Measurements from ENCODE around the gene ATRNL1. TPM values are rescaled to one million over a fixed set of nuclear protein-coding genes. Genes with fewer than 3 reads are reported as not detected.

Gene ATRNL1
- polyA plus RNA-seq, 1 of the 3 experiments (the other 2 are of a cell fraction), result 0.67 TPM

GRCh38 chr10:115976342-115976741, 883.2 kb downstream of the ATRNL1 start:
- H3K79me2 ChIP-seq (ENCODE audit: insufficient read depth), result no peaks in the 10 kb centered on the region
- H3F3A ChIP-seq (replicated peaks; ENCODE audit: insufficient read depth), result no peaks in the 10 kb centered on the region
- WGBS (ENCODE audit: low lambda C conversion rate), result 61% methylated on average over 5 of the region's 5 CpGs
- DNase-seq, result no peak
- no peaks in the 10 kb centered on the region for H3K36me3 ChIP-seq (replicated peaks in 1 of 2; ENCODE audit: control insufficient read depth in 1 of 2, insufficient read depth in 2 of 2, low read length in 1 of 2)
- H3K9ac ChIP-seq, result no peak overlapping the region
- H3K9me2 ChIP-seq, result no peaks in the 10 kb centered on the region
- H3K27ac ChIP-seq (ENCODE audit: low read depth in 2 of 2, low read length in 1 of 2), result no peak overlapping the region
- CTCF ChIA-PET, result no interaction called here
- TF ChIP-seq EZH2phosphoT487 (IDR thresholded peaks at IDR 0.05; ENCODE audit: borderline replicate concordance, low read depth) (no peak), USF2 (IDR thresholded peaks at IDR 0.05; ENCODE audit: borderline replicate concordance, low read depth, low read length) (no peak), RFX5 (IDR thresholded peaks at IDR 0.05; ENCODE audit: low read length) (no peak), ZBTB33 (IDR thresholded peaks at IDR 0.05; ENCODE audit: borderline replicate concordance, low read depth) (no peak), NRF1 (IDR thresholded peaks at IDR 0.05; ENCODE audit: low read depth, low read length) (no peak), YY1 (IDR thresholded peaks at IDR 0.05; ENCODE audit: low read depth) (no peak)
- H3K4me3 ChIP-seq (ENCODE audit: low read depth in 2 of 2, low read length in 1 of 2), result no peak overlapping the region
- H3K9me3 ChIP-seq, result no peaks in the 10 kb centered on the region
- H2AFZ ChIP-seq (ENCODE audit: low read depth), result no peak overlapping the region
- H3K4me1 ChIP-seq (ENCODE audit: control insufficient read depth in 1 of 2, insufficient read depth in 2 of 2, low read depth in 1 of 2, low read length in 1 of 2), result no peaks in the 10 kb centered on the region; a peak in 1 of 4 replicates
- no peaks in the 10 kb centered on the region for H4K20me1 ChIP-seq (ENCODE audit: insufficient read depth)
- POLR2A ChIA-PET, result no interaction called here
- H3K27me3 ChIP-seq (ENCODE audit: insufficient read depth), result no peaks in the 10 kb centered on the region
- no peak overlapping the region for H3K4me2 ChIP-seq

GRCh38 chr10:115977855-115978254, 884.7 kb downstream of the ATRNL1 start:
- POLR2A ChIA-PET, result no interaction called here
- Histone ChIP-seq H3K27me3 (ENCODE audit: insufficient read depth) (no peaks in the 10 kb centered on the region), H3K9ac (no peak overlapping the region), H3K9me2 (no peaks in the 10 kb centered on the region), H3K27ac (ENCODE audit: low read depth in 2 of 2, low read length in 1 of 2) (no peak overlapping the region), H4K20me1 (ENCODE audit: insufficient read depth) (no peaks in the 10 kb centered on the region), H3K79me2 (ENCODE audit: insufficient read depth) (no peaks in the 10 kb centered on the region), H3K9me3 (no peaks in the 10 kb centered on the region), H3K36me3 (replicated peaks in 1 of 2; ENCODE audit: control insufficient read depth in 1 of 2, insufficient read depth in 2 of 2, low read length in 1 of 2) (no peaks in the 10 kb centered on the region), H3K4me1 (ENCODE audit: control insufficient read depth in 1 of 2, insufficient read depth in 2 of 2, low read depth in 1 of 2, low read length in 1 of 2) (peaks cover 0 to 3% of the 10 kb centered on the region in 2 experiments; a peak in 1 of 4 replicates), H3K4me3 (ENCODE audit: low read depth in 2 of 2, low read length in 1 of 2) (no peak overlapping the region), H2AFZ (ENCODE audit: low read depth) (no peak overlapping the region), H3F3A (replicated peaks; ENCODE audit: insufficient read depth) (no peaks in the 10 kb centered on the region), H3K4me2 (no peak overlapping the region)
- CTCF ChIA-PET, result no interaction called here
- no peak for DNase-seq
- TF ChIP-seq FOXJ3 (CRISPR knock-in tag; IDR thresholded peaks at IDR 0.05), result no peak
- no peak for TF ChIP-seq POLR2AphosphoS5 (IDR thresholded peaks at IDR 0.05; ENCODE audit: low read depth, low read length)
- TF ChIP-seq USF1 (IDR thresholded peaks at IDR 0.05; ENCODE audit: borderline replicate concordance, low read depth), result no peak
- TF ChIP-seq EP300 (IDR thresholded peaks at IDR 0.05; ENCODE audit: borderline replicate concordance in 1 of 2, low read depth in 1 of 2, low read length in 1 of 2), result no peak
- no peak for TF ChIP-seq MAX (IDR thresholded peaks at IDR 0.05; ENCODE audit: low read depth)
- no peak for TF ChIP-seq IRF3 (IDR thresholded peaks at IDR 0.05; ENCODE audit: low read depth, low read length)
- TF ChIP-seq RXRA (IDR thresholded peaks at IDR 0.05; ENCODE audit: borderline replicate concordance, low read depth), result no peak
- TF ChIP-seq YY1 (IDR thresholded peaks at IDR 0.05; ENCODE audit: low read depth), result no peak
- TF ChIP-seq CHD2 (IDR thresholded peaks at IDR 0.05; ENCODE audit: low read length, partially characterized antibody), result no peak
- no peak for TF ChIP-seq GATA2 (CRISPR knock-in tag; IDR thresholded peaks at IDR 0.05)
- TF ChIP-seq NRF1 (IDR thresholded peaks at IDR 0.05; ENCODE audit: low read depth, low read length), result no peak
- WGBS (ENCODE audit: low lambda C conversion rate), result 26% methylated on average over 3 of the region's 3 CpGs
